Measurements from ENCODE around the gene MRPL14. TPM values are rescaled to one million over a fixed set of nuclear protein-coding genes. Genes with fewer than 3 reads are reported as not detected.

Gene MRPL14
- total and polyA plus RNA-seq, 8 donors, result 8.7 to 30.4 (median 14.1) TPM

- Histone ChIP-seq H3K4me3 (no peak overlapping the region), H3K27ac (no peak overlapping the region), H3K36me3 (no peaks in the 10 kb centered on the region), H3K9me3 (no peaks in the 10 kb centered on the region), H3K4me1 (no peaks in the 10 kb centered on the region), H3K27me3 (no peaks in the 10 kb centered on the region)
- 66 to 74% methylated on average over 10 of the region's 10 CpGs for WGBS, 2 donors
- TF ChIP-seq, protein P1, sequence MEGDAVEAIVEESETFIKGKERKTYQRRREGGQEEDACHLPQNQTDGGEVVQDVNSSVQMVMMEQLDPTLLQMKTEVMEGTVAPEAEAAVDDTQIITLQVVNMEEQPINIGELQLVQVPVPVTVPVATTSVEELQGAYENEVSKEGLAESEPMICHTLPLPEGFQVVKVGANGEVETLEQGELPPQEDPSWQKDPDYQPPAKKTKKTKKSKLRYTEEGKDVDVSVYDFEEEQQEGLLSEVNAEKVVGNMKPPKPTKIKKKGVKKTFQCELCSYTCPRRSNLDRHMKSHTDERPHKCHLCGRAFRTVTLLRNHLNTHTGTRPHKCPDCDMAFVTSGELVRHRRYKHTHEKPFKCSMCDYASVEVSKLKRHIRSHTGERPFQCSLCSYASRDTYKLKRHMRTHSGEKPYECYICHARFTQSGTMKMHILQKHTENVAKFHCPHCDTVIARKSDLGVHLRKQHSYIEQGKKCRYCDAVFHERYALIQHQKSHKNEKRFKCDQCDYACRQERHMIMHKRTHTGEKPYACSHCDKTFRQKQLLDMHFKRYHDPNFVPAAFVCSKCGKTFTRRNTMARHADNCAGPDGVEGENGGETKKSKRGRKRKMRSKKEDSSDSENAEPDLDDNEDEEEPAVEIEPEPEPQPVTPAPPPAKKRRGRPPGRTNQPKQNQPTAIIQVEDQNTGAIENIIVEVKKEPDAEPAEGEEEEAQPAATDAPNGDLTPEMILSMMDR (IDR thresholded peaks at IDR 0.05), result no peak
- FAIRE-seq (no peak), ATAC-seq (no peak), DNase-seq (no peak)
- intact Hi-C loops (cut with DNase I), result loop anchor here in 2 of 3 donors (5.0 to 10.0 kb wide), 3 partner anchors 62 to 165 kb away; no protein-coding TSS in a partner anchor
These were observed 42.8 kb upstream of the MRPL14 start for GRCh38 chr6:44169886-44170570.

GRCh38 chr6:44169154-44169553 is 41.9 kb upstream of the MRPL14 start:
- intact Hi-C loops (cut with DNase I), result no loop called here

DNA sequence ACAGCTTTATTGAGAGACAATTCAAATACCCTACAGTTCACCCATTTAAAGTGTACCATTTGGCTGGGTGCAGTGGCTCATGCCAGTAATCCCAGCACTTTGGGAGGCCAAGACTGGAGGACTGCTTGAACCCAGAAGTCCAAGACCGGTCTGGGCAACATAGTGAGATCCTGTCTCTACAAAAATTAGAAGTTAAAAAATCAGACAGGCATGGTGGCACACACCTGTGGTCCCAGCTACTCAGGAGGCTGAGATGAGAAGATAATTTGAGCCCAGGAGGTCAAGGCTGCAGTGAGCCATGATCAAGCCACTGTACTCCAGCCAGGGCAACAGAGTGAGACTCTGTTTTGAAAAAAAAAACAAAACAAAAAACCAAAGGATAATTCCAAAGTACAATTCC is 40.3 kb upstream of the MRPL14 start:
- Histone ChIP-seq H3K9me3 (no peaks in the 10 kb centered on the region), H3K27ac (no peak overlapping the region), H3K4me3 (no peak overlapping the region), H3K4me1 (peaks cover 0 to 5% (median 5%) of the 10 kb centered on the region in 3 donors), H3K27me3 (no peaks in the 10 kb centered on the region), H3K36me3 (no peaks in the 10 kb centered on the region)
- WGBS, 2 donors, result 94 to 99% methylated on average over 1 of the region's 1 CpG
- TF ChIP-seq, protein P1 (IDR thresholded peaks at IDR 0.05), result no peak
- DNase-seq (no peak), FAIRE-seq (no peak), ATAC-seq (no peak)
- intact Hi-C loops (cut with DNase I), result no loop called here

More at GRCh38 chr6:44169154-44169553, 41.9 kb upstream of the MRPL14 start:
- no peaks in the 10 kb centered on the region for H3K9me3 ChIP-seq
- ATAC-seq (no peak), FAIRE-seq (no peak), DNase-seq (no peak)
- H3K4me3 ChIP-seq, result no peak overlapping the region
- no peaks in the 10 kb centered on the region for H3K27me3 ChIP-seq
- no peak overlapping the region for H3K27ac ChIP-seq
- 42 to 45% methylated on average over 9 of the region's 9 CpGs for WGBS, 2 donors
- no peaks in the 10 kb centered on the region for H3K4me1 ChIP-seq
- no peaks in the 10 kb centered on the region for H3K36me3 ChIP-seq
- TF ChIP-seq, protein P1 (IDR thresholded peaks at IDR 0.05), result no peak

GRCh38 chr6:44166591-44167184 is 39.4 kb upstream of the MRPL14 start:
- Histone ChIP-seq H3K27me3 (no peaks in the 10 kb centered on the region), H3K27ac (no peak overlapping the region), H3K4me3 (no peak overlapping the region), H3K36me3 (no peaks in the 10 kb centered on the region), H3K4me1 (peaks cover 0 to 7% (median 5%) of the 10 kb centered on the region in 3 donors), H3K9me3 (no peaks in the 10 kb centered on the region)
- 66 to 71% methylated on average over 13 to 16 of the region's 16 CpGs for WGBS, 2 donors
- TF ChIP-seq, protein P1 (IDR thresholded peaks at IDR 0.05), result no peak
- FAIRE-seq, result no peak
- intact Hi-C loops (cut with DNase I), result no loop called here
- no peak for DNase-seq
- ATAC-seq, result no peak

- no peaks in the 10 kb centered on the region for H3K36me3 ChIP-seq
- H3K27me3 ChIP-seq, result no peaks in the 10 kb centered on the region
- TF ChIP-seq, protein P1 (IDR thresholded peaks at IDR 0.05), result no peak
- ATAC-seq, result no peak
- H3K4me1 ChIP-seq, result peaks cover 0 to 7% (median 5%) of the 10 kb centered on the region in 3 donors
- no peak for DNase-seq
- no peak overlapping the region for H3K4me3 ChIP-seq
- H3K27ac ChIP-seq, result no peak overlapping the region
- H3K9me3 ChIP-seq, result no peaks in the 10 kb centered on the region
- FAIRE-seq, result no peak
- 60 to 78% methylated on average over 7 of the region's 7 CpGs for WGBS, 2 donors
- intact Hi-C loops (cut with DNase I), result no loop called here
These were observed 38.9 kb upstream of the MRPL14 start for GRCh38 chr6:44166116-44166515.

Measured in pancreas (tissue), 10 donors.